ENCODE data around the gene WWP2. TPM values are rescaled to one million over a fixed set of nuclear protein-coding genes. Genes with fewer than 3 reads are reported as not detected.

Gene WWP2
- total RNA-seq, 1 experiment from 2014 or later = 40.2 TPM

DNA sequence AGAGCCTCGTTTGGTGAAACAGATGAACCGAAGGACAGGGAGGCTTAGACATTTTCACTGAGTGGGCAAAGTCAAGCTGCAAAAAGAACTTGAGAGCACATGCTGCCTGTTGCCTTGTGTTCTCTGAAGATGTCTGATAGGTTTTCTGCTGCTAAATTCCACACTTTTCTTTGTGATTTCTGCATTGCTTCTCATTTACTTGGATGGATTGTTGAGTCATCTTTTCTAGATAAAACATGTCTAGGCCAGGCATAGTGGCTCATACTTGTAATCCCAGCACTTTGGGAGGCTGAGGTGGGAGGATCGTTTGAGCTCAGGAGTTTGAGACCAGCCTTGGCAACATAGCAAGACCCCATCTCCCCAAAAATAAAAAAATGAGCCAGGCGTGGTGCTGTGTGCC is 108.6 kb downstream of the WWP2 start:
- Histone ChIP-seq H4K8ac (replicated peaks; ENCODE audit: insufficient read length, low read depth, low read length) (no peak overlapping the region), H3K14ac (ENCODE audit: insufficient read depth, low read length) (no peak overlapping the region), H2BK120ac (ENCODE audit: low read depth, low read length, poor library complexity, severe bottlenecking) (no peak overlapping the region), H3K9me3 (ENCODE audit: control insufficient read depth, low read depth, low read length) (no peaks in the 10 kb centered on the region), H3K79me1 (ENCODE audit: insufficient read depth, low read depth, low read length, poor library complexity, severe bottlenecking) (no peaks in the 10 kb centered on the region), H4K5ac (ENCODE audit: insufficient read length, low read depth, low read length) (no peak overlapping the region), H3K79me2 (ENCODE audit: insufficient read depth, low read length) (no peaks in the 10 kb centered on the region), H3K4ac (ENCODE audit: low read depth, low read length) (no peak overlapping the region), H3K4me2 (ENCODE audit: insufficient read depth, insufficient read length, low read length) (no peak overlapping the region), H4K91ac (ENCODE audit: insufficient read length, low read depth, low read length) (no peak overlapping the region), H2BK20ac (ENCODE audit: low read depth, low read length, poor library complexity, severe bottlenecking) (no peak overlapping the region), H3K27ac (ENCODE audit: insufficient read length, low read depth, low read length) (no peak overlapping the region), H3K23ac (ENCODE audit: insufficient read length, low read depth, low read length) (no peak overlapping the region), H2BK12ac (ENCODE audit: insufficient read length, low read depth, low read length) (no peak overlapping the region), H2BK5ac (ENCODE audit: insufficient read length, low read length) (no peak overlapping the region), H3K27me3 (ENCODE audit: insufficient read depth, low read length) (no peaks in the 10 kb centered on the region), H3K56ac (ENCODE audit: insufficient read length, low read depth, low read length) (no peak overlapping the region), H3K18ac (ENCODE audit: insufficient read length, low read depth, low read length) (no peak overlapping the region), H3K4me1 (ENCODE audit: insufficient read depth, low read length) (no peaks in the 10 kb centered on the region), H2AK5ac (ENCODE audit: insufficient read length, low read length) (no peak overlapping the region), H4K20me1 (ENCODE audit: control insufficient read depth, insufficient read depth, insufficient read length) (no peaks in the 10 kb centered on the region), H3K9ac (ENCODE audit: extremely low read depth, insufficient read length, low read length) (no peak overlapping the region), H2BK15ac (ENCODE audit: low read depth, low read length) (no peak overlapping the region), H3K23me2 (ENCODE audit: insufficient read length, low read depth, low read length, poor library complexity, severe bottlenecking) (no peaks in the 10 kb centered on the region), H3T11ph (ENCODE audit: low read length) (no peak overlapping the region), H2AFZ (ENCODE audit: low read length) (no peak overlapping the region)
- peaks cover 14 to 23% (median 17%) of the 10 kb centered on the region in 3 experiments for H3K36me3 Mint-ChIP-seq (ENCODE audit: insufficient read depth in 1 of 3, low read depth in 3 of 3)
- DNase-seq = no peak
- H3K9me3 Mint-ChIP-seq = no peaks in the 10 kb centered on the region
- H3K27me3 Mint-ChIP-seq (ENCODE audit: low read depth) = no peaks in the 10 kb centered on the region
- no CpG with 5 or more reads among the region's 4 CpGs for WGBS (ENCODE audit: extremely low coverage, insufficient read length, low lambda C conversion rate)
- H3K4me3 Mint-ChIP-seq = no peak overlapping the region
- no peaks in the 10 kb centered on the region for H3K4me1 Mint-ChIP-seq
- no peak overlapping the region for H3K27ac Mint-ChIP-seq
- TF ChIP-seq, protein P1, sequence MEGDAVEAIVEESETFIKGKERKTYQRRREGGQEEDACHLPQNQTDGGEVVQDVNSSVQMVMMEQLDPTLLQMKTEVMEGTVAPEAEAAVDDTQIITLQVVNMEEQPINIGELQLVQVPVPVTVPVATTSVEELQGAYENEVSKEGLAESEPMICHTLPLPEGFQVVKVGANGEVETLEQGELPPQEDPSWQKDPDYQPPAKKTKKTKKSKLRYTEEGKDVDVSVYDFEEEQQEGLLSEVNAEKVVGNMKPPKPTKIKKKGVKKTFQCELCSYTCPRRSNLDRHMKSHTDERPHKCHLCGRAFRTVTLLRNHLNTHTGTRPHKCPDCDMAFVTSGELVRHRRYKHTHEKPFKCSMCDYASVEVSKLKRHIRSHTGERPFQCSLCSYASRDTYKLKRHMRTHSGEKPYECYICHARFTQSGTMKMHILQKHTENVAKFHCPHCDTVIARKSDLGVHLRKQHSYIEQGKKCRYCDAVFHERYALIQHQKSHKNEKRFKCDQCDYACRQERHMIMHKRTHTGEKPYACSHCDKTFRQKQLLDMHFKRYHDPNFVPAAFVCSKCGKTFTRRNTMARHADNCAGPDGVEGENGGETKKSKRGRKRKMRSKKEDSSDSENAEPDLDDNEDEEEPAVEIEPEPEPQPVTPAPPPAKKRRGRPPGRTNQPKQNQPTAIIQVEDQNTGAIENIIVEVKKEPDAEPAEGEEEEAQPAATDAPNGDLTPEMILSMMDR (conservative IDR thresholded peaks at IDR 0.05) = no peak

Measured in H9 (cell line).